ENCODE measurements around the gene AOPEP. TPM values are rescaled to one million over a fixed set of nuclear protein-coding genes. Genes with fewer than 3 reads are reported as not detected.

AOPEP gene
- total and polyA plus RNA-seq, 8 donors = 73.9 to 407 (median 101) TPM

GRCh38 chr9:94721754-94722153 is 4.7 kb upstream of the AOPEP start:
- intact Hi-C loops (cut with DNase I; ENCODE audit: low total_unique reads) = no loop called here
- H3K4me3 ChIP-seq = no peak overlapping the region
- no peaks in the 10 kb centered on the region for H3K9me3 ChIP-seq
- H3K27ac ChIP-seq = no peak overlapping the region
- no peak for DNase-seq
- 92 to 96% (median 94%) methylated on average over 2 of the region's 2 CpGs for WGBS, 5 donors
- no peak for TF ChIP-seq CTCF (IDR thresholded peaks at IDR 0.05)
- no peak for TF ChIP-seq POLR2A (IDR thresholded peaks at IDR 0.05)
- no peak for TF ChIP-seq POLR2AphosphoS5 (IDR thresholded peaks at IDR 0.05)
- TF ChIP-seq EP300 (IDR thresholded peaks at IDR 0.05) = no peak
- H3K27me3 ChIP-seq = no peaks in the 10 kb centered on the region
- H3K36me3 ChIP-seq = no peaks in the 10 kb centered on the region
- peaks cover 0 to 6% (median 2%) of the 10 kb centered on the region in 4 donors for H3K4me1 ChIP-seq

- no peak overlapping the region for H3K4me3 ChIP-seq
- no peak overlapping the region for H3K27ac ChIP-seq
- DNase-seq = no peak
- no peaks in the 10 kb centered on the region for H3K9me3 ChIP-seq
- no peak for TF ChIP-seq POLR2A (IDR thresholded peaks at IDR 0.05)
- TF ChIP-seq CTCF (IDR thresholded peaks at IDR 0.05) = no peak
- no peak for TF ChIP-seq POLR2AphosphoS5 (IDR thresholded peaks at IDR 0.05)
- no peak for TF ChIP-seq EP300 (IDR thresholded peaks at IDR 0.05)
- no peaks in the 10 kb centered on the region for H3K36me3 ChIP-seq
- peaks cover 3 to 17% (median 11%) of the 10 kb centered on the region in 4 donors for H3K4me1 ChIP-seq
- intact Hi-C loops (cut with DNase I; ENCODE audit: low total_unique reads) = no loop called here
- WGBS, 5 donors = 86 to 95% (median 91%) methylated on average over 3 of the region's 3 CpGs
- no peaks in the 10 kb centered on the region for H3K27me3 ChIP-seq
Measured at GRCh38 chr9:94725293-94725692, 1.2 kb upstream of the AOPEP start.

- H3K9me3 ChIP-seq = no peaks in the 10 kb centered on the region
- no peak overlapping the region for H3K4me3 ChIP-seq
- TF ChIP-seq CTCF (IDR thresholded peaks at IDR 0.05) = no peak
- TF ChIP-seq POLR2AphosphoS5 (IDR thresholded peaks at IDR 0.05) = no peak
- TF ChIP-seq POLR2A (IDR thresholded peaks at IDR 0.05) = no peak
- no peak for TF ChIP-seq EP300 (IDR thresholded peaks at IDR 0.05)
- intact Hi-C loops (cut with DNase I; ENCODE audit: low total_unique reads) = no loop called here
- H3K36me3 ChIP-seq = peaks cover 0 to 6% (median 5%) of the 10 kb centered on the region in 4 donors
- peaks cover 3 to 18% (median 12%) of the 10 kb centered on the region in 4 donors for H3K4me1 ChIP-seq
- no peak overlapping the region for H3K27ac ChIP-seq
- no peak for DNase-seq
- no peaks in the 10 kb centered on the region for H3K27me3 ChIP-seq
- WGBS, 5 donors = 74 to 80% (median 76%) methylated on average over 6 of the region's 6 CpGs
Measured at GRCh38 chr9:94728719-94729118, 2.2 kb downstream of the AOPEP start.

- H3K36me3 ChIP-seq = peaks cover 0 to 10% (median 5%) of the 10 kb centered on the region in 4 donors
- no peak overlapping the region for H3K4me3 ChIP-seq
- H3K9me3 ChIP-seq = no peaks in the 10 kb centered on the region
- intact Hi-C loops (cut with DNase I; ENCODE audit: low total_unique reads) = no loop called here
- 92 to 96% (median 94%) methylated on average over 3 of the region's 3 CpGs for WGBS, 5 donors
- TF ChIP-seq EP300 (IDR thresholded peaks at IDR 0.05) (no peak), POLR2A (IDR thresholded peaks at IDR 0.05) (no peak), POLR2AphosphoS5 (IDR thresholded peaks at IDR 0.05) (no peak), CTCF (IDR thresholded peaks at IDR 0.05) (no peak)
- no peak for DNase-seq
- H3K27ac ChIP-seq = no peak overlapping the region
- no peaks in the 10 kb centered on the region for H3K27me3 ChIP-seq
- peaks cover 3 to 22% (median 13%) of the 10 kb centered on the region in 4 donors for H3K4me1 ChIP-seq
Measured at GRCh38 chr9:94729199-94729598, 2.7 kb downstream of the AOPEP start.
